Endothelial cell (in vitro differentiated cells): ENCODE results near the gene BMP10. TPM values are rescaled to one million over a fixed set of nuclear protein-coding genes. Genes with fewer than 3 reads are reported as not detected.

Experiments used
- DNase-seq: peaks from one replicate; pipeline ENCODE4 v3.0.0; 2021; ENCODE audit warnings: low spot score
- H3K27ac Mint-ChIP-seq: one replicate; pipeline ENCODE4 v1.8.0; 2021; ENCODE audit warnings: mixed read lengths, inconsistent platforms; ENCODE audit not compliant: unreplicated experiment
- H3K27me3 Mint-ChIP-seq: one replicate; pipeline ENCODE4 v1.8.0; 2021; ENCODE audit warnings: mild to moderate bottlenecking, moderate library complexity, mixed read lengths, inconsistent platforms; ENCODE audit not compliant: unreplicated experiment
- H3K36me3 Mint-ChIP-seq: one replicate; pipeline ENCODE4 v1.8.0; 2021; ENCODE audit warnings: mild to moderate bottlenecking, low read depth, mixed read lengths, inconsistent platforms; ENCODE audit not compliant: unreplicated experiment
- H3K4me1 Mint-ChIP-seq: one replicate; pipeline ENCODE4 v1.8.0; 2021; ENCODE audit warnings: mild to moderate bottlenecking, mixed read lengths, inconsistent platforms; ENCODE audit not compliant: unreplicated experiment
- H3K4me3 Mint-ChIP-seq: one replicate; pipeline ENCODE4 v1.8.0; 2021; ENCODE audit warnings: mild to moderate bottlenecking, mixed read lengths, inconsistent platforms; ENCODE audit not compliant: unreplicated experiment
- H3K9me3 Mint-ChIP-seq: one replicate; pipeline ENCODE4 v1.8.0; 2021; ENCODE audit warnings: mixed read lengths, inconsistent platforms; ENCODE audit not compliant: unreplicated experiment
- CTCF ChIP-seq: fragments of 200-600 bp; sonication (generic); IDR thresholded peaks from one replicate; pipeline ENCODE4 v1.5.0; 2021; ENCODE audit warnings: antibody characterized with exemption; ENCODE audit not compliant: unreplicated experiment
- total RNA-seq: library from RNA; stranded (reverse); fragmentation: NEBNext Ultra II Directional; extraction: Animal tissue kit (Norgen Biotek cat#: 25700); gene quantifications from one replicate; pipeline ENCODE4 v1.2.1, GENCODE V29; 2021; ENCODE audit not compliant: unreplicated experiment

The BMP10 gene
- total RNA-seq, 1 donor from 2014 or later, result not detected

- peaks cover 20% of the 10 kb centered on the region for H3K4me1 Mint-ChIP-seq
- no peak overlapping the region for H3K27ac Mint-ChIP-seq
- DNase-seq, result no peak
- H3K36me3 Mint-ChIP-seq, result no peaks in the 10 kb centered on the region
- H3K27me3 Mint-ChIP-seq, result no peaks in the 10 kb centered on the region
- H3K9me3 Mint-ChIP-seq, result no peaks in the 10 kb centered on the region
- no peak overlapping the region for H3K4me3 Mint-ChIP-seq
- TF ChIP-seq CTCF, result no peak
These were observed 8.3 kb downstream of the BMP10 start for GRCh38 chr2:68862889-68863288.

- TF ChIP-seq CTCF, result no peak
- Mint-ChIP-seq H3K27me3 (no peaks in the 10 kb centered on the region), H3K27ac (no peak overlapping the region), H3K9me3 (no peaks in the 10 kb centered on the region), H3K4me1 (peaks cover 26% of the 10 kb centered on the region), H3K36me3 (no peaks in the 10 kb centered on the region), H3K4me3 (no peak overlapping the region)
- DNase-seq, result no peak
These were observed 9.9 kb downstream of the BMP10 start for GRCh38 chr2:68861330-68861729.

GRCh38 chr2:68860111-68860510 is 11.1 kb downstream of the BMP10 start:
- DNase-seq, result no peak
- Mint-ChIP-seq H3K27ac (no peak overlapping the region), H3K4me1 (peaks cover 23% of the 10 kb centered on the region), H3K4me3 (no peak overlapping the region), H3K27me3 (no peaks in the 10 kb centered on the region), H3K36me3 (no peaks in the 10 kb centered on the region), H3K9me3 (no peaks in the 10 kb centered on the region)
- TF ChIP-seq CTCF, result no peak

GRCh38 chr2:68857855-68858456 is 13.2 kb downstream of the BMP10 start:
- Mint-ChIP-seq H3K36me3 (no peaks in the 10 kb centered on the region), H3K4me1 (peaks cover 18% of the 10 kb centered on the region), H3K27ac (no peak overlapping the region), H3K4me3 (no peak overlapping the region), H3K27me3 (peaks cover 3% of the 10 kb centered on the region), H3K9me3 (no peaks in the 10 kb centered on the region)
- no peak for DNase-seq
- TF ChIP-seq CTCF, result no peak

GRCh38 chr2:68857202-68857845 is 13.9 kb downstream of the BMP10 start:
- TF ChIP-seq CTCF, result no peak
- Mint-ChIP-seq H3K27me3 (peaks cover 3% of the 10 kb centered on the region), H3K9me3 (no peaks in the 10 kb centered on the region), H3K4me1 (peaks cover 20% of the 10 kb centered on the region), H3K4me3 (no peak overlapping the region), H3K36me3 (no peaks in the 10 kb centered on the region), H3K27ac (no peak overlapping the region)
- DNase-seq, result no peak
